H7 (cell line): Measurements from ENCODE around the gene EIF4E2. TPM values are rescaled to one million over a fixed set of nuclear protein-coding genes. Genes with fewer than 3 reads are reported as not detected.

Experiments
- DNase-seq: peaks from one replicate; pipeline ENCODE4 v3.0.0; 2012
- H3K27me3 ChIP-seq: 2 replicates; pipeline ENCODE4 v1.6.0; 2011; ENCODE audit warnings: mild to moderate bottlenecking, low read length; ENCODE audit not compliant: control insufficient read depth, insufficient read depth
- H3K36me3 ChIP-seq: replicated peaks from 2 replicates; pipeline ENCODE4 v1.5.1; 2011; ENCODE audit warnings: low read length; ENCODE audit not compliant: control insufficient read depth, insufficient read depth
- H3K4me3 ChIP-seq: 2 replicates; pipeline ENCODE4 v1.5.1; 2011; ENCODE audit warnings: low read depth, mild to moderate bottlenecking, control low read depth, low read length, moderate library complexity; ENCODE audit not compliant: insufficient read depth
- total RNA-seq: library from RNA; depleted of rRNA; stranded (reverse); fragments of >200 nt; shearing (Covaris generic); gene quantifications from 2 replicates; pipeline ENCODE4 v1.2.3, GENCODE V29; 2014

EIF4E2 gene
- total RNA-seq, 1 experiment from 2014 or later: 64.6 TPM

DNA sequence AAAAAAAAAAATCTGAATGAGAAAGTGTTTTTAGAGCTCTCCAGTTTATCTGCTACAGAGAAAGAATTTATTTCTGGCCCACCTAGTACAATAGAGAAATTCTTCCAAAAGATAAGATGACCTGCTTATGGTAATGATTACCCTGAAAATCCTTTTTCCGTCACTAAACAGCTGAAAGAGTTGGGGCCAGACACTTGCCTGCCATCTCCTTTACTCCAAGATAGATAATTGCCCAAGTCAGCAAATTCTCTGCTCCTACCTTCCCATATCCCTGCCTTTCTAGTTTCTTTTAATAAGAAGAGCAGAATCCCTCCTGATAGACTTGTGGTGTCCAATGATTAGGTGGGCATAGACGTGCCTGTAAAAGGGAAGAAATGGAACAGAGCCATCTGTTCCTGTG, 28.1 kb downstream of the EIF4E2 start:
- Histone ChIP-seq H3K36me3 (peaks cover 2% of the 10 kb centered on the region), H3K27me3 (no peaks in the 10 kb centered on the region), H3K4me3 (no peak overlapping the region)
- DNase-seq: no peak

DNA sequence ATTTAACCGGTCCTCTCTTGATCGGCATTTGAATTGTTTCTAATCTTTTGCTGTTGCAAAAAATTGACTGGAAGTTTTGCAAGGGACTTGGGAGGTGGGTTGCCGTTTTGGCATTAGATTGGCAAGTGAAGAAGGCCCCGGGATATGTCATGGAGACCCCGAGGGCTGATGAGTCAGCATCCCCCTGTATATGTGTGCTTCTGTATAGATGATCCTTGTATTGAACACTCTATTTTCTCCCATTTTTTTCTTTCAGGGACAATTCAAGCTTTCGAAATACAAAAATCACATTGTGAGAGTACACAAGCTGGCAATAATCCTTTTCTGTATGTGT, 30.1 kb downstream of the EIF4E2 start:
- Histone ChIP-seq H3K36me3 (peaks cover 1% of the 10 kb centered on the region), H3K27me3 (no peaks in the 10 kb centered on the region), H3K4me3 (no peak overlapping the region)
- no peak for DNase-seq

DNA sequence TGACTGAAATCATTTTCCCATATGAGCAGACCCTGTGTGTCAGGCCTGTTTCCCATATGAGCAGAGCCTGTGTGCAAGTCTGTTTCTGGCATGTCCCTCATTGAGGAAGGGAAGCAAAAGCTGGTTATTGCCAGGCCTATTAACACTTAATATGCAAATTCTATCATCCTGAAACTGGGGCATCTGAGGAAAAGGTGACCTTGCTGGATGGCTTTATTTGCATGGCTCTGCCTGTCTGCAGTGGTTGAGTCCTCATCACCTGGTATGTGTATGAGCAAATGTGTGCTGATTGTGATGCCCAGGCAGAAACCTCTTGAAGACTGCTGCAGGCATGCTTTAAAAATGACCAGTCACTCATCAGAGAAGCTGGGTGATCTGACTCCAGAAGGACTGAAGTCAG, 31.2 kb downstream of the EIF4E2 start:
- Histone ChIP-seq H3K36me3 (peaks cover 1% of the 10 kb centered on the region), H3K4me3 (no peak overlapping the region), H3K27me3 (no peaks in the 10 kb centered on the region)
- DNase-seq: no peak

DNA sequence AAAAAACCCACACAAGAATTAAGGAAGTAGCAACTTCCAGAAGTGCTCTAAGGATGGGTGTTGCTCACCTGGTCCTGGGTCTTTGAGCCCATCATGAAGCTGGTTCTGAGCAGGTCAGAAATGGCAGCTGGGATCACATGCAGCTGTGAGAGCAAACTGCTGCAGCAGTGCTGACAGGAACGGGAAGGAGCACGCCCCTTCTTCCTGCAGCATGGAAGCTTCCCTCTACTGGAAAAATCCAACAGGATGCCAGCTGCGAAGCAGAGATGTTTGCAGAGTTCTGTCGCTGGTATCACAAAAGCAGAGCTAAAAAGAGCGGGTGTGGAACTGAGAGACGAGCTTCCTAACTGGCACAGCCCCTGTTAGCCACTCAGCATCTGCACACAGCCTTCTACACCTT, 33.7 kb downstream of the EIF4E2 start:
- DNase-seq: no peak
- H3K4me3 ChIP-seq: no peak overlapping the region

DNA sequence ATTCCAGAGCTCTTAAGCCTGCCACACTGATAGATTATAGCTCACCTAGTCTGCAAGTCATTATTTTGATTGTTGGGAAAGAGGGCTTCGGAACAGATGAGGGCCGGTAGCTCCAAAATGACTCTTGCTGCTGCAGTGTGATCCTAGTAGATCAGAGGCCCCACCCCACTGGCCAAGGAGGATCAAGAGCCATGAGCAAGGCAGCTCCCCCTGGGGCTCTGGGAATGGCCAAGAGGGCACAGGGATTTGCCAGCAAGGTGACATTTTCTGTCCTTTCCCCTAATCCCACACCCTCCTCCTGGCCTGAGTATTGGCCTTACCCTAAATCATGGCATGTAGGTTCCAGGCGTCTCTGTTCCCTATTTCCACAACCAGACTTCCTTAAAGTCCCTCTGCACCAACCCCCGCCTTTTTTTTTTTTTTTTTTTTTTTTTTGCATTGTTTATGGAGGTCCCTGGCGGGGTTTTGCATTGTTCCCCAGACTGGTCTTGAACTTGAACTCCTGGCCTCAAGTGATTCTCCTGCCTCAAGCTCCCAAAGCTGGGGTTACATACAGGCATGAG, 36.5 kb downstream of the EIF4E2 start:
- H3K27me3 ChIP-seq: no peaks in the 10 kb centered on the region
- DNase-seq: peak; percentile 51
- no peak overlapping the region for H3K4me3 ChIP-seq
- peaks cover 1% of the 10 kb centered on the region for H3K36me3 ChIP-seq

More for the DNA sequence above, 33.7 kb downstream of the EIF4E2 start:
- peaks cover 1% of the 10 kb centered on the region for H3K36me3 ChIP-seq
- no peaks in the 10 kb centered on the region for H3K27me3 ChIP-seq

DNA sequence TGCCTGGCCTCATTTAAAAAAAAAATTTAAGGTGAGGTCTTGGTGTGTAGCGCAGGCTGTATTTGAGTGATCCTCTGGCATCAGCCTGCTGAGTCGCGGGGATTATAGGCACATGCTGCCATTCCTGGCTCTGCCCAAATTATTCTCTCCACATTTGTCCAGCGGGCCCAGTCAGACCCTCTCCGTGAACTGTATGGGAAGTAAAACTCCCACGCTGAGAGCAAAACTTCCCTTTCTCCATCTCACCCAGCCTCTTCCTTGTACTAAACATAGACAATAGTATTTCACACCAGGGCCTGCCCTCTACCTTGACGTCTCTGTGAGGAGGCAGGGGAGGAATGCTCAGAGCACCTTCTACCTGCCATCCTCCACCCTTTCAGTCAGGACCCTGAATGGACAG, 37.0 kb downstream of the EIF4E2 start:
- Histone ChIP-seq H3K27me3 (no peaks in the 10 kb centered on the region), H3K4me3 (no peak overlapping the region), H3K36me3 (peaks cover 1% of the 10 kb centered on the region)
- no peak for DNase-seq

DNA sequence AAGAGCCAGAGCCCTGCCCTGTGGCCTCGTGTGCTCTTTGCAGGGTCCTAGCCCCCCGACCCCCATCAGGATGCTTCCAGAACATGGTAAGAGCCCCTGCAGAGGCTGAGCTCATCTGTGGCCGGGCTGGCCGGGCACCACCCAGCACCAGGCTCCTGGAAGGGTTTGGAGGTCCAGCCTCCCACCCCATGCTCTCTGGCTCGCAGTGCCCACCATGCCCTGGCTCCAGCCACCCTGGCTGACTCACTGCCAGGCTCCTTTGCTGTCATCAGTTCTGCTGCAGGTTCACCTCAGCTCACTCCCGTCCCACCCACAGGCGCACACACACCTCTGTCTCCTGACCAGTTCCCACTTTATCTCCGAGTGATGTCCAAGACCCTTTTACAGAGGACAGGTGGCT, 37.5 kb downstream of the EIF4E2 start:
- DNase-seq: no peak
- H3K27me3 ChIP-seq: no peaks in the 10 kb centered on the region
- H3K4me3 ChIP-seq: no peak overlapping the region
- peaks cover 1% of the 10 kb centered on the region for H3K36me3 ChIP-seq

DNA sequence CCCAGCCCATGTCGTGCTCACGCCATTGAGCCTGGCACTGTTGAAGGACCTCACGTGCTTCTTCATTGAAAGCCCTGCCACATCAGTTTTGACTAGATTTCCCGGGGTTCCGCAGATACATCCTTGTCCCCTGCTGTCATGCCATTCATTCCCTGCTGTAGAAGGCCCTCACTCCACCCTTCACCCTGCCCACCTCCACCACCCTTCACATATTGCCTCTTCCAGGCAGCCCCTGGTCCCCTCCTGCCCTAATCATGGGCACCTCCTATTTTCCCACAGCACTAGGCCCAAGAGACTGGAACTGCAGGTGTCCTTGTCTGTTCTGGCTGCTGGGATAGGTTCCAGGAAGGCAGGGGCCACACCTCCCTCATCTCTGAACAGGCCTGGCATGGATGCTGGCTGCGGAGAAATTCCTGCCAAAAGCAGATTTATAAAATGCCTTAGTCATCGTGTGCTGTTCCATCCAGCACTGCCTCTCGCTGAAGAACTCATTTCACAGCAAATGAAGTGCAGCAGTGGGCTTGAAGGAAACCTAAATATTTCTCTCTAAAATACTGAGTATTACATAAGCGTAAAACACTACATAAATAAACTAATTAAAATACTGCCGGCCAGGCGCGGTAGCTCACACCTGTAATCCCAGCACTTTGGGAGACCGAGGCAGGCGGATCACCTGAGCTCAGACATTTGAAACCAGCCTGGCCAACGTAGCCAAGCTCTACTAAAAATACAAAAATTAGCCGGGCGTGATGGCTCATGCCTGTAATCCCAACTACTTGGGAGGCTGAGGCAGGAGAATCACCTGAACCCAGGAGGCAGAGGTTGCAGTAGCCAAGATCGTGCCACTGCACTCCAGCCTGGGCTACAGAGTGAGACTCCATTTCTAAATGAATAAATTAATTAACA, 38.4 kb downstream of the EIF4E2 start:
- DNase-seq: no peak
- H3K36me3 ChIP-seq: peaks cover 1% of the 10 kb centered on the region; the same call in 1 of the 2 replicates
- H3K4me3 ChIP-seq: no peak overlapping the region
- H3K27me3 ChIP-seq: no peaks in the 10 kb centered on the region

DNA sequence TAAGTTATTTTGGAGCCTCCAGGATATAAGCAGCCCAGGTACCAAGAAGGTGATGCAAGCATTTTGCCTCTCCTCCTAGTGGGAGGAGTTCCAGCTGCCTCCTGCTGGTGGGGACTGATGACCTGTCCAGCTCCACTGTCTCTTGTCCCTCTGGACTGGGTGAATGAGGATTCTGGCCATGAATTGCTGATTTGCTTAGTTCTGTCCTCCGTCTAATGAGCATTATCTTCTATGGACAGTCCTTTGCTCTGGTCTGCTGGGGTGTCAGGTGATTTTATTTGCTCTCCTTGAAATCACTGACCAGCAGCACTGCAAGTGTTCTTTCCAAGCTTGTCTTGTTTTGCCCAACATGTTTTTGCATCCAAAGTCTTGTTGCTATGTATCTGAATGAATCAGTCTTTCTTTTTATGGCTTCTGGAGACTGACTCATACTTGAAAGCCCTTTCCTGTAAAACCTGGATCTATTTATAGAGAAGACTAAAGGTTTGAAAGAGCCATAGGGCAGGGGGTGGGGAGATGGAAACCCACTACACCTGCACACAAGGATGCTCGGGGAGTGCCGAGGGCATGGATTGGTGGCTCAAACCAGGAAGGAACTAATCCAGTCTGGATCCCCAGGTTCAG, 42.4 kb downstream of the EIF4E2 start:
- Histone ChIP-seq H3K27me3 (no peaks in the 10 kb centered on the region), H3K36me3 (no peaks in the 10 kb centered on the region), H3K4me3 (no peak overlapping the region)
- no peak for DNase-seq

DNA sequence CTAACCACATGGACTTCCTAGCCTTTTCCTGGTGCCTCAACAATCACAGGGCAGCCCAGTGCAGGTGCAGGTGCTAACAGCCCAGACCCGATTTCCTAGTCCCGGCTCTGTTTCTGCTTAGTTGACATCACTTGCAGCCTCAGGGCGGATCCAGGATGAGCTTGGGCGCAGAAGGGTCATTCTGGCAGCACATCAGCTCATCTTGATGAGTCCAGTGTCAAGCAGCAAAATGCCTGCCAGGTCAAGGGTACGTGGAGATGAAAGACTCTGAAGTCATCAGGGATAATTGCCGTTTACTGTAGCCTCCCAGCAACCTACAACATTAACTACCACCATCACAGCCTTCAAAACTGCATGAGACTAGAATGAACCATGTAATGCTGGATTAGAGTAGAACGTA, 43.5 kb downstream of the EIF4E2 start:
- Histone ChIP-seq H3K4me3 (no peak overlapping the region), H3K36me3 (no peaks in the 10 kb centered on the region), H3K27me3 (no peaks in the 10 kb centered on the region)
- DNase-seq: no peak

DNA sequence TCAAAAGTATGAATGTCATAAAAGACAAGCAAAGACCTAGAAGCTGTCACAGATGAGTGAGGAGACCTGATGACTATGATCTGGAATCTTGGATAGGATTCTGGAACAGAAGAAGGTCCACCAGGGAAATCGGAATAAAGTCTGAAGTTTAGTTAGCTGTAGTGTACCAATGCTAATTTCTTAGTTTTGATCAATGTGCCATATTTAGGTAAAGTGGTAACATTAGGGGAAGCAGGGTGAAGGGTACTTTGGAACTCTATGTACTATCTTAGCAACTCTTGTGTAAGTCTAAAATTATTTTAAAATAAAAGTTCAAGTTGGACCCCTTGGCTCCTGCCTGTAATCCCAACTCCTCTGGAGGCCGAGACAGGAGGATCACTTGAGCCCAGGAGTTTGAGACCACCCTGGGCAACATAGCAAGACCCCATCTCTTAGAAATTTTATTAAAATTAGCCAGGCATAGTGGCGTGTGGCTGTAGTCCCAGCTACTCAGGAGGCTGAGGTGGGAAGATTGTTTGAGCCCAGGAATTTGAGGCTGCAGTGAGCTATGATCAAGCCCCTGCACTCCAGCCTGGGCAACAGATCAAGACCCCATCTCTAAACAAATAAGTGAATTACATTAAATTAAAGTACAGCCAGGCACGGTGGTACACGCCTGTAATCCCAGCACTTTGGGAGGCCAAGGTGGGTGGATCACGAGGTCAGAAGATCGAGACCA, 47.0 kb downstream of the EIF4E2 start:
- Histone ChIP-seq H3K36me3 (no peaks in the 10 kb centered on the region), H3K27me3 (no peaks in the 10 kb centered on the region), H3K4me3 (no peak overlapping the region)
- no peak for DNase-seq

DNA sequence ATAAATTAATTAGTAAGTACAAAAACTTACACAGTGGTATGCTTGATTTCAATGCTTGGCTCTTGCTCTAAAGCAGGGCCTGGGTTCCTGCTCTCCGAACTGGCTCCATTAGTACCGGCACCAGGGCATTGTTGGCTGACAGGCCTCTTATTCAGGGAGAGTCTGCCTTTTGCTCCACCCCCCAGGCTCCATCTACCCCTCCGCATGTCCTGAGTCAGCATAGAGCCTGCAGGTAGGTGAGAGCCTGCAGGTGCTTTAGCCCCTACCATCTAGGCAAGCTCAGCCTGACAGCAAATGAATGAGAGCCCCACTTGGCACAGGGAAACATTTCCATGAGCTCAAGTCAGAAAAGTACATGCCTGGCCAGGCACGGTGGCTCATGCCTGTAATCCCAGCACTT, 47.8 kb downstream of the EIF4E2 start:
- Histone ChIP-seq H3K36me3 (no peaks in the 10 kb centered on the region), H3K27me3 (no peaks in the 10 kb centered on the region), H3K4me3 (no peak overlapping the region)
- peak; percentile 63 for DNase-seq

DNA sequence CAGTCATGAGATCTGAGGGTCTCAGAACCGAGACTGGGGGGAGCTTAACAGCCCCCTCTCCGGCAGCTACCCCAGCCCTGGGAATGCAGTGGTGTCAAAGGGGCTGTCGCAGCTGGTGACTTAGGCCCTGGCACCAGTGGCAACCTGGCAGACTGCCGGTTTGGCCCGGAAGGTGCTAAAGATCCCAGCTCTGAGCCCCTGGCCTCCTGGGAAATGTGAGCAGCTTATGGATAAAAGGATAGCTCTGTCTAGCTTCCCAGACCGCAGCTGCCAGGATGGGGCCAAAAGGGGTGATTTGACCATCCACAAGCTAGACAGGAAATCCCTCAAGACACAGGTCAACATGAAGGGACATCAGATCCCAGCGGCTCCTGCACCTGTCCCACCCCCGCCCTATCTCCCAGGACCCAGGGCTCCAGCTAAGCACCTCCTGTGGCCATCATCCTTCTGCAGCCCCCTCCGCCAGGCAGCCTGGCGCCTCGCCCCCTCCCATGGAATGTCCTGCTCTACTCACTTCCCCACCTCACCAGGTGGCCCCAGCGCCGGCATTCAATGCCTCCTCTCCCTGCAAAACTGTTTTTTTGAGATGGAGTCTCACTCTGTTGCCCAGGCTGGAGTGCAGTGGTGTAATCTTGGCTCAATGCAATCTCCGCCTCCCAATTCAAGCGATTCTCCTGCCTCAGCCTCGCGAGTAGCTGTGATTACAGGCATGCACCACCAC, 49.7 kb downstream of the EIF4E2 start:
- Histone ChIP-seq H3K36me3 (no peaks in the 10 kb centered on the region), H3K27me3 (no peaks in the 10 kb centered on the region), H3K4me3 (no peak overlapping the region)
- peak; percentile 71 for DNase-seq

DNA sequence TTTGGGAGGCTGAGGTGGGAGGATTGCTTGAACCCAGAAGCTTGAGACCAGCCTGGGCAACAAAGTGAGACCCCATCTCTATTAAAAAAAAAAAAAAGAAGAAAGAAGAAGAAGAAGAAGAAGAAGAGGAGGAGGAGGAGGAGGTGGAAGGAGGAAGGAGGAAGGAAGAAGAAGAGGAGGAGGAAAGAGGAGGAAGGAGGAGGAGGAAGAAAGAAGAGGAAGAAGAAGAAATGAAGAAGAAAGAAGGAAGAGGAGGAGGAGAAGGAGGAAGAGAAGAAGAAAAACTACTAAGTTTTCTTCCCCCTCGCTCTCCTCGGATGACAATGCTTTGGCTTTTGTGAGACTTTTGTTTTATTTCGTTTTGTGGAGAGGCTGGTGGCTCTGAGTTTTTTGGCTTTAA, 52.8 kb downstream of the EIF4E2 start:
- no peak for DNase-seq
- no peak overlapping the region for H3K4me3 ChIP-seq

More for the DNA sequence above, 52.8 kb downstream of the EIF4E2 start:
- Histone ChIP-seq H3K36me3 (no peaks in the 10 kb centered on the region), H3K27me3 (no peaks in the 10 kb centered on the region)
